IPS-11a (cell line): Measurements from ENCODE around the gene PSMD11.

Experiments
- H3K4me3 ChIP-seq: one replicate; pipeline ENCODE4 v1.5.1; 2013; ENCODE audit warnings: low read depth, low read length, control low read depth

The PSMD11 gene

GRCh38 chr17:32488604-32489180 is 44.4 kb downstream of the PSMD11 start:
- H3K4me3 ChIP-seq = no peak overlapping the region

- H3K4me3 ChIP-seq = no peak overlapping the region
Observed at GRCh38 chr17:32489320-32490100, 45.2 kb downstream of the PSMD11 start.

GRCh38 chr17:32490101-32490482 is 45.8 kb downstream of the PSMD11 start:
- H3K4me3 ChIP-seq = no peak overlapping the region

- H3K4me3 ChIP-seq = no peak overlapping the region
Observed at GRCh38 chr17:32491371-32492263, 47.3 kb downstream of the PSMD11 start.

GRCh38 chr17:32492264-32492589 is 47.9 kb downstream of the PSMD11 start:
- no peak overlapping the region for H3K4me3 ChIP-seq

- H3K4me3 ChIP-seq = no peak overlapping the region
Observed at GRCh38 chr17:32492648-32493289, 48.5 kb downstream of the PSMD11 start.

GRCh38 chr17:32493571-32493970 is 49.3 kb downstream of the PSMD11 start:
- no peak overlapping the region for H3K4me3 ChIP-seq

- H3K4me3 ChIP-seq = no peak overlapping the region
Observed at GRCh38 chr17:32493976-32494513, 49.7 kb downstream of the PSMD11 start.

GRCh38 chr17:32494621-32495358 is 50.5 kb downstream of the PSMD11 start:
- no peak overlapping the region for H3K4me3 ChIP-seq

GRCh38 chr17:32495359-32496231 is 51.3 kb downstream of the PSMD11 start:
- H3K4me3 ChIP-seq = no peak overlapping the region

GRCh38 chr17:32496395-32497073 is 52.2 kb downstream of the PSMD11 start:
- no peak overlapping the region for H3K4me3 ChIP-seq

- no peak overlapping the region for H3K4me3 ChIP-seq
Observed at GRCh38 chr17:32497431-32498205, 53.3 kb downstream of the PSMD11 start.

- no peak overlapping the region for H3K4me3 ChIP-seq
Observed at GRCh38 chr17:32498391-32498790, 54.1 kb downstream of the PSMD11 start.

GRCh38 chr17:32502013-32502412 is 57.7 kb downstream of the PSMD11 start:
- H3K4me3 ChIP-seq = no peak overlapping the region

GRCh38 chr17:32502710-32503109 is 58.4 kb downstream of the PSMD11 start:
- no peak overlapping the region for H3K4me3 ChIP-seq

GRCh38 chr17:32503251-32504165 is 59.2 kb downstream of the PSMD11 start:
- no peak overlapping the region for H3K4me3 ChIP-seq
